ENCODE measurements around the gene CAMK4.

Gene CAMK4

DNA sequence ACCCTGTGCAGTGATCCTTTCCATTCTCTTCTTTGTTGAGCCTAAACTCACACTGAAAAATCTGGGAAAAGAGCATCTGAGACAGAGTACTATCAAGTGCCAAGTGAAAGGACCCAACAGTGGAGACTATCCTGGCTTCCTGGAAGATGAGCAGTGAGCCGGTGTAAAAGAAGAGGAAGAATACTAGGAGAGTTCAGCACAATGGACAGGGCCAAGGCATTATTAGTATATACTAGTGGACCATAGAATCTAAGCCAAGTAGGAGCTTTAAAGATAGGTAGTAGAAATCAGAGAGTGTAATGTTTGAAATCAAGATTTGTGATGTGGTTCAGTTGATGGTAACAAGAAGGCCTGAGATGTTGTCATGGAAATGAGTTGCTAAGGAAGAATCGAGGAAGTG lies 140.8 kb downstream of the CAMK4 start:
- Histone ChIP-seq H3K4me3 (ENCODE audit: low read length) (no peak overlapping the region), H3K9me3 (ENCODE audit: low read length) (no peaks in the 10 kb centered on the region), H3K27me3 (ENCODE audit: insufficient read depth, low read length) (no peaks in the 10 kb centered on the region), H3K36me3 (ENCODE audit: insufficient read depth, low read length) (no peaks in the 10 kb centered on the region), H3K4me1 (ENCODE audit: insufficient read depth, low read length) (no peaks in the 10 kb centered on the region), H2AFZ (ENCODE audit: low read depth, low read length) (no peak overlapping the region)

DNA sequence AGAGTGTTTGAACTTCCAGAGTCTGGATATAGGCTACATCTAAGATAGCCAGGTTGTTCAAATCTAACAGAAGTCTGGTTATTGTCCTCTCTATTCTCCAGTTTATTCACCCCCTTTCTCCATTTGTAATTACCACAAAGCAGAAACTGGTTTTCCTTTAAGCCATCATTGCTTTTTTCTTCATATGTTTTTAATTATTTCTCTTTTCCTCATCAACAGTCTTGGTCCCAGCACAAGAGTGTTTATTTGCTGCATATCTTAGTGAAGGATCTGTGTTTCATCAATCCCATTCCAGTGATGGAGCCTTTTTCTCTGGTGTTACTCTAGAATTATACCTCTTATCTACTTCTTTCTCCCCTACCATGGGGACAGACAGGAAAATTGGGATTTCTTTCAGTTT lies 142.2 kb downstream of the CAMK4 start:
- Histone ChIP-seq H3K27me3 (ENCODE audit: insufficient read depth, low read length) (no peaks in the 10 kb centered on the region), H3K4me1 (ENCODE audit: insufficient read depth, low read length) (no peaks in the 10 kb centered on the region), H3K4me3 (ENCODE audit: low read length) (no peak overlapping the region), H3K9me3 (ENCODE audit: low read length) (no peaks in the 10 kb centered on the region), H2AFZ (ENCODE audit: low read depth, low read length) (no peak overlapping the region), H3K36me3 (ENCODE audit: insufficient read depth, low read length) (no peaks in the 10 kb centered on the region)

DNA sequence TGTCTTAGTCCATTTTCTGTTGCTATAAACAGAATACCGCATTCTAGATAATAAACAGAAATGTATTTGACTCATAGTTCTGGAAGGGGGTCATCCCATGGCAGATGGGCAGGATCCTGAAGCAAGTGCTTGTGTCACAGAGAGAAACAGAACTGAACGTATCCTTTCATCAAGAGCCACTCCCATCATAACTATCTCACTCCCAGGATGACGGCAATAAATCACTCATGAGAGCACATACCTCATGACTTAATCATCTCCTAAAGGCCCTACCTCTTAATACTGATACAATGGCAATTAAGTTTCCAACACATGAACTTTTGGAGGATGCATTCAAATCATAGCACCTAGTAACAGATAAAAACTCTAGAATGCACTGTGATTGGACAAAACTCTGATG lies 142.9 kb downstream of the CAMK4 start:
- Histone ChIP-seq H3K27me3 (ENCODE audit: insufficient read depth, low read length) (no peaks in the 10 kb centered on the region), H3K9me3 (ENCODE audit: low read length) (no peaks in the 10 kb centered on the region), H3K4me1 (ENCODE audit: insufficient read depth, low read length) (no peaks in the 10 kb centered on the region), H3K36me3 (ENCODE audit: insufficient read depth, low read length) (no peaks in the 10 kb centered on the region), H2AFZ (ENCODE audit: low read depth, low read length) (no peak overlapping the region), H3K4me3 (ENCODE audit: low read length) (no peak overlapping the region)

DNA sequence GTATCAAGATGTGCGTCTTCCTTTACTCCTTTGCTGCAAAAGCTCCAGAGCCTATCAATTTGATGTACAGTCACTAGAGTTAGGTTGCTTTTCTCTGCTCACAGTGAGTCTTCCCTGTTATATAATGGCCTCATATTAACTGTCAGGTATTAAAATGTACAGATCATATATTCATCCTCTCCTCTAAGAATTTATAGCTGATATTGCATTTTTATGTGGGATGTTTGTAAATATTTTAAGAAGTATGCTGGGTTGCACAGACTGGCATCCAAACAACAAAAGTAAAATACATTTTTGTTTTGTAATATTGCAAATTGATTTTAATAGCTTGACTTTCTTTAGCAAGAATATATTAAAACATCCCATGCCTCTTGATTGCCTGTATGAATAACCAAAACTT lies 148.6 kb downstream of the CAMK4 start:
- no peaks in the 10 kb centered on the region for H3K27me3 ChIP-seq (ENCODE audit: insufficient read depth, low read length)
- H3K36me3 ChIP-seq (ENCODE audit: insufficient read depth, low read length), result no peaks in the 10 kb centered on the region
- no peak overlapping the region for H3K4me3 ChIP-seq (ENCODE audit: low read length)
- H3K4me1 ChIP-seq (ENCODE audit: insufficient read depth, low read length), result no peaks in the 10 kb centered on the region
- no peaks in the 10 kb centered on the region for H3K9me3 ChIP-seq (ENCODE audit: low read length)
- no peak overlapping the region for H2AFZ ChIP-seq (ENCODE audit: low read depth, low read length)

DNA sequence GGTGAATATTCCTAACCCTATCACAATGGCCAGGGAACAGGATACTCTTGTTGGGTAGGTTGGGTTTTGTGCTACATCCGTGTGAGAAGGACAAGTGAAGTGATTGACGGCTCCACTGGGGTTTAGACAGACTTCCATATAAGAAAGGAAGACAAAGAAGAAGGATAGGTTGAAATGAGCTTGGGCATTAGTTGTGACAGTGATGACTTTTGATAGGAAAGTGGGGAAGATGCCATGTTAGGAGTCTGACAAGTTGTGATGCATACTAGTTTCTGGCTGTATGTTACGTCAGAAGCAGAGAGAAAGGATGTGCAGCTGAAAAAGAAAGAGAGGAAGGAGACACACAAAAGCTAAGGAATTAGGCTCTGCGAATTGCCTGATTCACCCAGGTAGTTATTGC lies 150.2 kb downstream of the CAMK4 start:
- no peaks in the 10 kb centered on the region for H3K27me3 ChIP-seq (ENCODE audit: insufficient read depth, low read length)
- no peak overlapping the region for H2AFZ ChIP-seq (ENCODE audit: low read depth, low read length)
- H3K36me3 ChIP-seq (ENCODE audit: insufficient read depth, low read length), result no peaks in the 10 kb centered on the region
- H3K9me3 ChIP-seq (ENCODE audit: low read length), result no peaks in the 10 kb centered on the region
- H3K4me3 ChIP-seq (ENCODE audit: low read length), result no peak overlapping the region
- no peaks in the 10 kb centered on the region for H3K4me1 ChIP-seq (ENCODE audit: insufficient read depth, low read length)

DNA sequence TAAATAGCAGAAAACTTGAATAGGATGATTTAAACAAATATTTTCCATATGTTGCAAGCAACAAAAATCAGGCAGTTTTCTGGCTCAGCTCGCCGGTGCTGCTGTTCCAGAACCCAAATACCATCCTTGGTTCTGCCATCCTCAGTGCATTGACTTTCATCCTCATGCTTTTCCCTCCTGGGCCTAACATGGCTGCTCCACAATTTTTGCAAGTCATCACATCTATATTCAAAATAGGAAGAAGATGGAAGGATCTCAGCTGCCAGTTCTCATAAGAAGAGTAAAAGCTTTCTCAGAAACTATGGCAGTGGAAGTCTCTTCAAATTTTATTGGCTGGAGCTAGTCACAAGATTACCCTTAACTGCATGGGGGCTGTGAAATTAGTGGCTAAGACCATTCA lies 151.5 kb downstream of the CAMK4 start:
- Histone ChIP-seq H2AFZ (ENCODE audit: low read depth, low read length) (no peak overlapping the region), H3K4me3 (ENCODE audit: low read length) (no peak overlapping the region), H3K36me3 (ENCODE audit: insufficient read depth, low read length) (no peaks in the 10 kb centered on the region), H3K4me1 (ENCODE audit: insufficient read depth, low read length) (no peaks in the 10 kb centered on the region), H3K9me3 (ENCODE audit: low read length) (no peaks in the 10 kb centered on the region), H3K27me3 (ENCODE audit: insufficient read depth, low read length) (no peaks in the 10 kb centered on the region)

DNA sequence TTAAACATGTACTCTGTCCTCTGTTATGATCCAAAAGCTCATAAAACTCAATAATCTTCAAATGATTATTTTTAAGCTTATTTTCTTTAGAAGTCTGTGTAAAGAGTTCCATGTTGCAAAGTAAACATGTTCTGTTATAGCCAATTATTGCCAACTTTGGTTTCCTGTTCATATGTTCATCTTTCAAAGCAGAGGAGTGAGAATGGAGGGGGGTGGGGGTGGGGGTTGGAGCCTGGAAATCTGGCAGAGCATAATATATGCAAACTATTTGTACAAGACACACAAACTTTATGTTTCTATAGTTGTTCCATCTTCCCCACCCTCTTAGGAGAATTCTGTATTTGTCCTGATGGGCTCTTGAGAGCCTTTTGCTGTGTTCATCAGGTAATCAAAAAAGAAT lies 153.1 kb downstream of the CAMK4 start:
- no peaks in the 10 kb centered on the region for H3K4me1 ChIP-seq (ENCODE audit: insufficient read depth, low read length)
- H3K4me3 ChIP-seq (ENCODE audit: low read length), result no peak overlapping the region
- H3K27me3 ChIP-seq (ENCODE audit: insufficient read depth, low read length), result no peaks in the 10 kb centered on the region
- H3K36me3 ChIP-seq (ENCODE audit: insufficient read depth, low read length), result no peaks in the 10 kb centered on the region
- H2AFZ ChIP-seq (ENCODE audit: low read depth, low read length), result no peak overlapping the region
- no peaks in the 10 kb centered on the region for H3K9me3 ChIP-seq (ENCODE audit: low read length)

DNA sequence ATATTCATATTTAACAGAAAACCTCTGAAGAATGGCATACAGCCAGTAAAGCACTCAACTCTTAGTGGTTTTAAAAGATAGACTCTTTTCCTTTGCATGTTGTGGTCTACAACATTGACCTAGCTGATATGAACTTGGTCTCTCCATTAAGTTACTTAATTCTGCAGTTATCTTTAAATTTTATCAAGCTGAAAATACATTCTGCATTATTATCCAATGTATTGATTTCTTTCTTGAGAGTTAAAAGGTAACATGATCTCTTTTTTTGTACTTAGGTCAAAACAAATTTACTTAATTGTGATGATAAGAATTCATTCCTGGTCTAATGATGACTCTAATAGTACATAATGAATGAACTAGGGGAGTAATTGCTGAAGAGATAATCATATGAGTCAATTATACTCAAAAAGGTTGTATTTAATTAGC lies 155.2 kb downstream of the CAMK4 start:
- Histone ChIP-seq H3K36me3 (ENCODE audit: insufficient read depth, low read length) (no peaks in the 10 kb centered on the region), H3K4me3 (ENCODE audit: low read length) (no peak overlapping the region), H3K27me3 (ENCODE audit: insufficient read depth, low read length) (no peaks in the 10 kb centered on the region), H2AFZ (ENCODE audit: low read depth, low read length) (no peak overlapping the region), H3K9me3 (ENCODE audit: low read length) (no peaks in the 10 kb centered on the region), H3K4me1 (ENCODE audit: insufficient read depth, low read length) (no peaks in the 10 kb centered on the region)

DNA sequence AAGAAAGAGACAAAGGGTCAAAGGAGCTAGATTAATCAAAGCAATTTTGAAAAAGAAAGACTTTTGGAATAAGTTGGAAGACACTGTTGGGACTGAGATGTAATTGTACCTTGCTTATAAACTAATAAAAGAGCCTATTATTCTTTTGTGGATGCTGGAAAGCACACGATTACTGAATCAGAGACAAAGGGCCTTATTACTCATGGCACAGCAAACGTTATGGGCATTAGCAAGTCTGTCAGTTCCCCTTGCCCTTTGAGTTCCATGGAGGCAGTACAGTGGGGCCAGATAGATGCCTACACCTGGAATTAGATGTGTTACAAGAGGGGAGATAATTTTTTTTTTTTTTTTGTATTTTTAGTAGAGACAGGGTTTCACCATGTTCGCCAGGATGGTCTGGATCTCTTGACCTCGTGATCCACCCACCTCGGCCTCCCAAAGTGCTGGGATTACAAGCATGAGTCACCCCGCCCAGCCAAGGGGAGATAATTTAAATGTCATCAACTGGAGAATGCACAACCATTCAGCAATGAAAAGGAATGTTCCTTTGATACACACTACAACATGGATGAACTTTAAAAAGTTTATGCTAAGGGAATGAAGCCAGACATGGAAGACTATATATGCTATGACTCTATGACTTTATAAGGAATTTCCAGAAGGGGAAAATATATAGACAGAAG lies 159.2 kb downstream of the CAMK4 start:
- no peaks in the 10 kb centered on the region for H3K36me3 ChIP-seq (ENCODE audit: insufficient read depth, low read length)
- H3K27me3 ChIP-seq (ENCODE audit: insufficient read depth, low read length), result no peaks in the 10 kb centered on the region
- no peak overlapping the region for H2AFZ ChIP-seq (ENCODE audit: low read depth, low read length)
- no peak overlapping the region for H3K4me3 ChIP-seq (ENCODE audit: low read length)
- H3K9me3 ChIP-seq (ENCODE audit: low read length), result no peaks in the 10 kb centered on the region
- no peaks in the 10 kb centered on the region for H3K4me1 ChIP-seq (ENCODE audit: insufficient read depth, low read length)

DNA sequence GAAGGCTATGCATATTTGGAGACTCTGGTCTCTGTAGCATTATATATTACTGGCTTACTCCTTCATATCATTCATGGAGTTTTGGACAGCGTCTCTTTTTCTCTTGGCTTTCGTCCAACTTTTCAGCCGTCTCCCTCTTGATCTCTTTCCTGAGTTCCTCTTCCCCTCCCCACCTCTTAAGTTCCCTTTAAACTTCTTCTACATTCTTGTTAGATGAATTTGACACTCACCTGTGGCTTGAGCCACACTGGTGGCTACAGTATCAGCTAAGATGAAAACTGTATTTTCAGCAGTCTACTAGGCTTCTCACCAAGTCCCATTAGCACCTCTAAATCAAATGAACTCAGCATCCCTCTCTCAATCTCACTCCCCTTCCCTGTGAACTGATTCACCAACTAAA lies 160.0 kb downstream of the CAMK4 start:
- Histone ChIP-seq H3K4me3 (ENCODE audit: low read length) (no peak overlapping the region), H3K9me3 (ENCODE audit: low read length) (no peaks in the 10 kb centered on the region), H3K27me3 (ENCODE audit: insufficient read depth, low read length) (no peaks in the 10 kb centered on the region), H3K36me3 (ENCODE audit: insufficient read depth, low read length) (no peaks in the 10 kb centered on the region), H3K4me1 (ENCODE audit: insufficient read depth, low read length) (no peaks in the 10 kb centered on the region), H2AFZ (ENCODE audit: low read depth, low read length) (no peak overlapping the region)

DNA sequence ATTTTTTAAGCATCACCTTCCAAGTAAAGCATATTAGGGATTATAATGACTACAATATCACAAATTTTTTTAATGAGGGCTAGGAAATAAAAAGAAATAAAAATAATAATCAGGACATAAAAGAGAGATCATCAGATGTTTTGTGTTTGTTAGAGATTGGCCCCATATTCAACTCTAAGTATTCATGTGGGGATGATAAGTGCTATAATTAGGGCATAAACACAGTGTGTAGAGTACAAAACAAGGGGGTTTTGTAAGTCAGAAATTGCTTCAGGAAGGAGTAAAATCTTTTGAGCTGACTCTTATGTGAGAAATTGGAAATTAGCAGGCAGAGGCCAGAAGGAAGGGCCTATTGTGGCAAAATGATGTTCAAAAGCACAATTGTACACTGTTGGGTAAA lies 160.9 kb downstream of the CAMK4 start:
- H3K9me3 ChIP-seq (ENCODE audit: low read length), result no peaks in the 10 kb centered on the region
- no peak overlapping the region for H3K4me3 ChIP-seq (ENCODE audit: low read length)
- H3K4me1 ChIP-seq (ENCODE audit: insufficient read depth, low read length), result no peaks in the 10 kb centered on the region
- H3K36me3 ChIP-seq (ENCODE audit: insufficient read depth, low read length), result no peaks in the 10 kb centered on the region
- H2AFZ ChIP-seq (ENCODE audit: low read depth, low read length), result no peak overlapping the region
- H3K27me3 ChIP-seq (ENCODE audit: insufficient read depth, low read length), result no peaks in the 10 kb centered on the region

DNA sequence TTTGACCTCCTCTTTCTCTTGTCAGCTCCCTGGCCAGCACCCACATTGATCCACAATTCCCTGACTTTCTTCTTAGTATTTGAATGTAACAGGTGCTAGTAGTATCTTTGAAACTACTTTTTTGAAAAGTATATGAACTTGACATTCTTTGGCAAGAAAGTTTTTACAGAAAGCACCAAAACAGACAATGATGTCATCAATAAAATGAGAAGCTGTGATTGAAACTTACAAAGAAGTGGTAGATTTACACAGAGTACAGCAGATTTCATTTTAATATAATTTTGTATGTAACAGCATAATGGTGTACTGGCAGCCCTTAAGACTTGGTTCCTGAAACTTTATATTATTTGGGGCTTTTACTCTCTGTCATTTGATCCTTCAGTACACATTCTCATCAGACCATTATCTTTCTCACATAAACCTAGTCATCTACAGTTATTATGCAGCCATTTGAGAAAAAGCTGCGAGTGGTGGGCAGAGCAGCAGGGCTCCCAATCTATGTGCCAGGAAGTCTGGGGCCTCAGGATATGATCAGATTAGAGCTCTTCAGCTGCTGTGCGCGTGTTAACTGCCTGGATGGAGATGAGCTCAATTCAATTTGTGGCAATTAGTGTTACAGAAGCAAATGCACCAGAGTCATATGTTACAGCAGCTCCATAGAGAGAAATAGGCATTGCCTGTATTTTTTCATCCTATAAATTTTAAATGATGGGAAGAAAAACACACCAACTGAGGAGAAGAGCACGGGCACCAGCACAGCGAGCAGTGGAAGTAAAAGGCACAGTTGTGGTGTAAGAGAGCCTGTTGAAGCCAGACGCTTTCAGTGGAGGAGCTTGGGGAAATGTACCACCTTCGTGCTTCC lies 162.0 kb downstream of the CAMK4 start:
- no peak overlapping the region for H3K4me3 ChIP-seq (ENCODE audit: low read length)
- no peak overlapping the region for H2AFZ ChIP-seq (ENCODE audit: low read depth, low read length)
- no peaks in the 10 kb centered on the region for H3K27me3 ChIP-seq (ENCODE audit: insufficient read depth, low read length)
- H3K9me3 ChIP-seq (ENCODE audit: low read length), result no peaks in the 10 kb centered on the region
- H3K4me1 ChIP-seq (ENCODE audit: insufficient read depth, low read length), result no peaks in the 10 kb centered on the region
- H3K36me3 ChIP-seq (ENCODE audit: insufficient read depth, low read length), result no peaks in the 10 kb centered on the region

DNA sequence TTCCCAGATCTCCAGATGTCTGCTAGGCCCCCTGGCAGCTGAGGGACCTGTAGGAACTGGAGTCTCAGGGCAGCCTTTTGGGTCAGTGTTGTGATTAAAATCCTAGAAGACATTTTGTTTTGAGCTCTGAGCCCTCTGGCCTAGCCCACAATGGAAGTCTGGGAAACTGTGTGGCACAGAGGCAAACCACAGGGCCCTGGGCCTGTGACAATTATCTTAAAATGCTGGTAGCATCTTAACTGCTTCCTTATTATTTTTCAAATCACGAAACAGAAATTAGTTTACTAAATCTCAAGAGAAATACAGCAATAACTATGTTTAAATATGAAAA lies 162.6 kb downstream of the CAMK4 start:
- no peaks in the 10 kb centered on the region for H3K27me3 ChIP-seq (ENCODE audit: insufficient read depth, low read length)
- H3K36me3 ChIP-seq (ENCODE audit: insufficient read depth, low read length), result no peaks in the 10 kb centered on the region
- no peaks in the 10 kb centered on the region for H3K9me3 ChIP-seq (ENCODE audit: low read length)
- no peak overlapping the region for H2AFZ ChIP-seq (ENCODE audit: low read depth, low read length)
- H3K4me3 ChIP-seq (ENCODE audit: low read length), result no peak overlapping the region
- H3K4me1 ChIP-seq (ENCODE audit: insufficient read depth, low read length), result no peaks in the 10 kb centered on the region

DNA sequence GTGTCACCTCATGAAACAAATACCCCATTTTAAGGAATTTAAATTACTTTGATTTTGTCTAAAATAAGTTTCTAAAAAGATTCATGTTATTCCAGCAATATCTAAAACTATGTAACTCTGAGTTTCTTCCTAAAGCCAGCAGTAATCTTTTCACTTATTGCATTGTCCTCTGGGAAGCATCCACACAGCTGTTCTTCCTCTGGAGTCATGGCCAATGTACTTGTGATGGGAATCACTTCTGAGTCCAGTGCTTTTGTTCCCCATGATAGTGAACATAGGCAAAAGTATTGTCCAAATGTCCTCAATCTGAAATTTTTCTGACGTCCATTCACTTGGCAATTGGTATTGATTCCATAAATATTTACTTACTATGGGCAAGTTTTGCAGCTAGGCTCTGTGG lies 163.2 kb downstream of the CAMK4 start:
- H3K4me3 ChIP-seq (ENCODE audit: low read length), result no peak overlapping the region
- no peaks in the 10 kb centered on the region for H3K36me3 ChIP-seq (ENCODE audit: insufficient read depth, low read length)
- H3K9me3 ChIP-seq (ENCODE audit: low read length), result no peaks in the 10 kb centered on the region
- H2AFZ ChIP-seq (ENCODE audit: low read depth, low read length), result no peak overlapping the region
- H3K27me3 ChIP-seq (ENCODE audit: insufficient read depth, low read length), result no peaks in the 10 kb centered on the region
- no peaks in the 10 kb centered on the region for H3K4me1 ChIP-seq (ENCODE audit: insufficient read depth, low read length)

Data from neuron (in vitro differentiated cells).